GM21360 (cell line): ENCODE measurements around the gene ZNF580.

Experiments
- ATAC-seq: cut with Tn5 transposase; IDR thresholded peaks from one replicate; pipeline ENCODE4 v1.9.1; 2021; ENCODE audit warnings: mild to moderate bottlenecking, moderate library complexity; ENCODE audit not compliant: unreplicated experiment

Gene ZNF580

DNA sequence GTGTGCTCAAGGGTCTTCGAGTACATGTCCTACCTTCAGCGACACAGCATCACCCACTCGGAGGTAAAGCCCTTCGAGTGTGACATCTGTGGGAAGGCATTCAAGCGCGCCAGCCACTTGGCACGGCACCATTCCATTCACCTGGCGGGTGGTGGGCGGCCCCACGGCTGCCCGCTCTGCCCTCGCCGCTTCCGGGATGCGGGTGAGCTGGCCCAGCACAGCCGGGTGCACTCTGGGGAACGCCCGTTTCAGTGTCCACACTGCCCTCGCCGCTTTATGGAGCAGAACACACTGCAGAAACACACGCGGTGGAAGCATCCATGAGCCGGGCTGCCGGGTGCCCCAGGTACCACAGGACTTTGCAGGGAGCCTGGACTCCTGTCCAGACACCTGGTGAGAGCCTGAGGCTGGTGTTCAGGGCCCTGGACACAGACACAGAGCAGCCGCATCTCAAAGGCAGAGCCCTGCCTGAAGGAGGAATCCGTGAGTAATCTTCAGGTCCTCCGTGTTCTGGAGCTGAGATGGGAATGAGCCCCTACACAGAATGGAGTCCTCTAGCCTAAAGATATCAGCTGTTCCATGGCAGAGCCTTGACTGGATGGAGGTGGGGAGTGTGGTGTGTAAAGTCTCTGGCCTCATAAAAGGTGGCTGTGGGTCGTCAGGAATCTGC, 4.2 kb downstream of the ZNF580 start:
- no peak for ATAC-seq

- ATAC-seq, result no peak
Observed at GRCh38 chr19:55645512-55645881, 4.7 kb downstream of the ZNF580 start.

DNA sequence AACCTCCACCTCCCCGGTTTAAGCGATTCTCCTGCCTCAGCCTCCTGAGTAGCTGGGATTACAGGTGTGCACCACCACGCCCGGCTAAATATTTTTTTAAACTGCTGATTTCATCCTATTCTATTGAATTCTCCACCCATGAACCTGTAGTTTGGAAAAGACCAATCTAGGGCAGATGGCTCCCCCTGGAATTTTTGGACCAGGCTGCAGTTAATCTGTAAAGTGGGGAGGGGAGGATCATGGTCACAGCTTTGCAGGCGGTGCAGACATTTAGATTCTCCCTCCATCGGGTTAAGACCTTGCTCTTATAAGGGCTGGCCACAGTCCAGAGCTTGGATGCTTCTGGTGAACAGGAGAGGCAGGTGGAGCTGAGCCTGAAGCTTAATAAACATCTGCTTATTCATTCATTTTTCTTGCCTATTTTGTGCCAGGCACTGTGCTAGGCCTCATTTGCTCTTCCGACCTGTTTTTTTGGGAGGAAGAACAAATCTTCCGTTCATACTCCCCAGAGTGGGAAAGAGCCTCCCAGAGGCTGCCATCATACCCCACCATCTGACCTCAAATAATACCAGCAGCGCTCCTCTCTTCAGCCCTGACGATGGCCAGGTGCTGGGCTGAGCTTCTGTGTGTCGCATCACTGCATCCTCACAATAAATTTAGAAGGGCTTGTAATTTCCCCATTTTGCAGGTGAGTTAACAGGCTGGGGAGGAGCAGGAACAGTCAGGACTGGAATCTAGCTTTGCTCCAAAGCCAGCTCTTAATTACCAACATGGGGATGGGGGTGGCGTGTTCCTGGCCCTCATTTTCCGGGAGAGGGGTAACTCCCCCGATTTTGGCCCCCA, 6.3 kb downstream of the ZNF580 start:
- no peak for ATAC-seq

DNA sequence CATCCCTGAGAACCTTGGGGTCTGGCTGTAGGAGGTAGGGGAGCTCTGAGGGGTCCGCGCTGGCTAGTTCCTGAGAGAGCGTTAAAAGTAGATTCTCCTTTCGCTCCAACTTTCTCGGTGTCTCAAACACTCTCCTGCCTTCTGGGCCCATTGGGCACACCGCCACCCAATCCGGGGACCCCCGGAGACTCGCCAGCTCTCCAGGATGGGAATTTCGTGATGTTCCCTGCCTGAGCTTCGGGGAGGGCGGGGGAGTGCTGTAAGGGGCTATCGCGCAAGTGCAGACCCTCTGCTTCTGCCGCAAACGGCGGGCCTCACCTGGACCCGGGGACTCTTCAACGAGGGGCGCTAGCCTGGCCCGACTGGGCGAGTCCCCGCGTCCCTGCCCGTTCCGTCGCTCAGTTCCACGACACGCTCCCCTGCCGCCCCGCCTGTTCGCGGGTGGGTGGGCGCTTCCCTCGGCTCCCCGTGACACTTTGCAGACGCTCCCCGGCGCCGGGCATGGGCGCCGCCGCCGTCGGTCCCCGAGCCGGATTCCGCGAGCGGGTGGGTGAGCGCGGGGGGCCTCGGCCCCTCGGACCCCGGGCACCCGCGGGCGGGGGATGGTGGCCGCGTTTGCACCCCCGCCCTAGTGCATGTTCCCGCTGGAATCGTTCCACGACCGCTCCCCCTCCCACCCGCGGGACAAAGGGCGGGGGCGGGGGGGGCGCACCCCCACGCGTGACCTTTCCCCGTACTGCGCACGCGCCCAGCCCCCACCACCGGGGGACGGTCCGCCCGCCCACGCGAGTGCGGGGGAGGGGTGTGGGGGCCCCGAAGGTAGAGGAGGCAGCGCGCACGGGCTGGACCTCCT, 7.2 kb downstream of the ZNF580 start, which contains the start of gene CCDC106:
Gene CCDC106, plus strand, starts transcription at position 481 of the 853 bp plus-strand sequence. CDS start 835 bp downstream, outside the sequence.
- no peak for ATAC-seq

- ATAC-seq, result no peak
Observed at GRCh38 chr19:55648585-55649267, 7.9 kb downstream of the ZNF580 start.

GRCh38 chr19:55649268-55650125, 8.7 kb downstream of the ZNF580 start:
- no peak for ATAC-seq

DNA sequence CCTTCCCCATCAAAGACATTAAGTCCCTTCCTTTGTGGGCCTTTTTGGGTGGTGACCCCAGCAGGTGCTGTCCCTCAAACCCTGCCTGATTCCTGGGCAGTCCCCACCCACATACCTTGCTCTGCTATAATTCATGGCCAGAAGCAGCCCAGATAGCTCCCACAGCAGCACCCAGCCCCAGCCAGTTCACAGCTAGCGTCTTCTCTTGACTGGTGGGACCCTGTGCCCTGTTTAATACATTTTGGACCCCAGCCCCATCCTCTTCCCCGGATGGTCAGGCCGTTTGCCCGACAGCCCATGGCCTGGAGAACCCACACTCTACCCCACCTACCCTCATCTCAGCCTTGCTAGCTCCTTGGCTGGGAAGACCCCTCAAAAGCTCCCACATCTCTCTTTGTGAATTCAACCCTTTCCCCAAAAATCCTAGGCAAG, 9.3 kb downstream of the ZNF580 start:
- ATAC-seq, result no peak

DNA sequence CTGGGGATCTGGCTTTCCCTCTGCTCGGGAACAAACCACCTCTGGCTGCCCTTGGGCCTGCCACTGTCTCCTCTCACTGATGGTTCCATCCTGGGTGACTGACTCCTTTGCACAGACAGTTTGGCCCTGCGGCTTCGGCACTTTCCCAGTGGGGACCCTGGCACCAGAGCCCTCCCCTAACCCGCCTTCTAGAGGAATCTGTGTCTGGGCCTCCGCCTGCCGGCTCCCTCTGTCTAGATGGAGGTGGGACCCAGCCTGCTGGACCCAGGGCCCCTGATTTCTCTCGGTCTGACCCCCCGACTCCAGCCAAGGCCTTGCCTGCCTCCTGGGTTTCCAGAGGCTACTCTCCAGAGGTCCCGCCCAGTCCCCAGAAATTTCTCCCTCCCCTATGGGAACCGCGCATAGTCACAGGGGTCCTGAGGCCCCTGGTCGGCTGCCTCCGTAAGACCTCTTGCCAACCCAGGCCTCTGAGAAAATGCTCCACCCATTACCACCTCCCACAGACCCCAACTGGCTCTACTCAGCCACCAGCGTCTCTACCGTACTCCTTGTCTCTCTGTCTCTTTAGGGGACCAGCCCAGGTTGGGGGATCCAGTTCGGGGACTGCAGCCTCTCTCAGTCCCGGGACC, 9.9 kb downstream of the ZNF580 start:
- no peak for ATAC-seq

DNA sequence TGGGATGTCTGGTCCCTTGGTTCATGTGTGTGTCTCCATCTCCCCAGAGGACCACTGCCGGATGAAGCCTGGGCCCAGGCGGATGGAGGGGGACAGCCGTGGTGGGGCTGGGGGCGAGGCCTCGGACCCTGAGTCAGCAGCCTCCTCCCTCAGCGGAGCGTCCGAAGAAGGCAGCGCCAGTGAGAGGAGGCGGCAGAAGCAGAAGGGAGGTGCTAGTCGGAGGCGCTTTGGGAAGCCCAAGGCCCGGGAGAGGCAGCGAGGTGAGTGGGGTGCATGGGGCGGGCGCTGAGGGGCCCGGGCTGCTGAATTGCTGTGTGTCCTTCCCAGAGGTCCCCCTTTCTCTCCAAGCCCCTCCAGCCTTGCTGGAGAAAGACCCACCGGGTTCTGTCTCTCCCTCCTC, 10.4 kb downstream of the ZNF580 start:
- no peak for ATAC-seq

DNA sequence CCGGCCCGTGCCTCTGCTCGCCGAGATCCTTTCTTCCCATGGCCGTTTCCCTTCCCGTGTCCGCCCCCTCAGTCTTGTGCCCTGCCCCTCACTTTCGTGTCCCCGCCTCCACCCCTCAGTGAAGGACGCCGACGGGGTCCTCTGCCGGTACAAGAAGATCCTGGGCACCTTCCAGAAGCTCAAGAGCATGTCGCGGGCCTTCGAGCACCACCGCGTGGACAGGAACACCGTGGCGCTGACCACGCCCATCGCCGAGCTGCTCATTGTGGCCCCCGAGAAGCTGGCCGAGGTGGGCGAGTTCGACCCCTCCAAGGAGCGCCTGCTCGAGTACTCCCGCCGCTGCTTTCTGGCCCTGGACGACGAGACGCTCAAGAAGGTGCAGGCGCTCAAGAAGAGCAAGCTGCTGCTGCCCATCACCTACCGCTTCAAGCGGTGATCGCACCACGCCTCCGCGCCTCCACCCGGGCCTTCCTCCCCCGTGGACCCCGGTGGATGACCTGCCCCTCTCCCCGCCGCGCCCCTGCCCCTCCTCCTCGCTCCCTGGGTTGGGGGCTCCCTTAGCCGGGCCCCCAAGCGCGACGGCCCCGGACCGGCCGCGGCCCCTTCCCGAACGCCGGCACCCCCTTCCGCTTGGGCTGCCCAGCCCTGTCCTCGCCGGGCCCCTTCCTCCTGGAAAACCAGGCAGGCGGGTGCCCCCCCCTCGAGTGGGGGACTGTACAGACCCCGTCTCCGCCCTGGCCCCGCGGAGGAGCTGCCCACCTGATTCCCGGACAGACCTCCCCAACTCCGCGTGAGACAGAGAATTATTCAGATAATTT, 11.7 kb downstream of the ZNF580 start:
- no peak for ATAC-seq

- peak; percentile 36 for ATAC-seq
Observed at GRCh38 chr19:55653651-55654322, 13.0 kb downstream of the ZNF580 start.

DNA sequence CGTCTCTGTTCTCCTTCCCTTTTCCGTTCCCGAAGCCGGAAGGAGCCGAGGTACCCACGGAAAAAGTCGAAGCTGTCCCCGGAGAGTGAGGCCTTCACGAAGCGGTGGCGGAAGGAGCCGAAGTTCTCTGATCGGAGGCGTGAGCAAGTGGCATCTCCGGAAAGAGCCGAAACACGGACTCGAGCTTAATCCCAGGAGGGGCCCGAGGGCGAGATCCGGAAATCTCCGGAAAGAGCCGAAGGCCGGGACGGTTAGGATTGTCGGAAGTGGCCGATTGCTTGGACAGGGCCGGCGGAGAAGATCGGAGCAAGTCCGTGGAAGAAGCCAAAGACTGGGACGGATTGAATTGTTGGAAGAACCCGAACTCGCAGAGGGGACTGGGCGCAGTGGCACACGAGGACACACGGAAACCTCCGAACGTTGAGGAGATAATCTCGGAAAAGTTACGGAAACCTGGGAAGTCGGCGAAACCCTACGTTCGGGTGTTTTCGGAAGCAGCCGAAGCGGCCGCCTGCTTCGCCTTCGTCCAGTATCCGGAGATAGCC, 13.6 kb downstream of the ZNF580 start:
- peak; percentile 56 for ATAC-seq

- ATAC-seq, result peak; percentile 32
Observed at GRCh38 chr19:55654868-55655647, 14.3 kb downstream of the ZNF580 start, which contains the start of gene U2AF2. Gene U2AF2, plus strand, starts transcription at chr19:55655035. Its CDS starts 70 bp downstream, at chr19:55655105.

- no peak for ATAC-seq
Observed at GRCh38 chr19:55655648-55656040, 14.8 kb downstream of the ZNF580 start.

- ATAC-seq, result no peak
Observed at GRCh38 chr19:55656552-55656951, 15.8 kb downstream of the ZNF580 start.

- no peak for ATAC-seq
Observed at GRCh38 chr19:55656988-55657747, 16.4 kb downstream of the ZNF580 start.
